HEK293T (cell line): ENCODE measurements around the gene CGNL1.

Experiments
- ARNT ChIP-seq: fragments of 450-650 bp; IDR thresholded peaks from 2 replicates; pipeline ENCODE4 v1.6.1; 2017; ENCODE audit warnings: mild to moderate bottlenecking
- BHLHE40 ChIP-seq: fragments of 450-650 bp; IDR thresholded peaks from 2 replicates; pipeline ENCODE4 v1.6.1; 2016; ENCODE audit warnings: mild to moderate bottlenecking, moderate library complexity, borderline replicate concordance
- CTBP1 ChIP-seq: fragments of 450-650 bp; IDR thresholded peaks from 2 replicates; pipeline ENCODE4 v1.6.1; 2016; ENCODE audit warnings: borderline replicate concordance
- ELF4 ChIP-seq: fragments of 450-650 bp; IDR thresholded peaks from 2 replicates; pipeline ENCODE4 v1.6.1; 2017; ENCODE audit warnings: antibody characterized with exemption
- FOXA1 ChIP-seq: fragments of 450-650 bp; IDR thresholded peaks from 2 replicates; pipeline ENCODE4 v1.6.1; 2016; ENCODE audit warnings: mild to moderate bottlenecking
- FOXM1 ChIP-seq: fragments of 450-650 bp; IDR thresholded peaks from 2 replicates; pipeline ENCODE4 v1.6.1; 2017; ENCODE audit warnings: mild to moderate bottlenecking, borderline replicate concordance
- HDGF ChIP-seq: fragments of 450-650 bp; IDR thresholded peaks from 2 replicates; pipeline ENCODE4 v1.6.1; 2017; ENCODE audit warnings: antibody characterized with exemption, borderline replicate concordance
- LEF1 ChIP-seq: fragments of 450-650 bp; IDR thresholded peaks from 2 replicates; pipeline ENCODE4 v1.6.1; 2017; ENCODE audit warnings: mild to moderate bottlenecking, borderline replicate concordance
- SP1 ChIP-seq: fragments of 450-650 bp; IDR thresholded peaks from 2 replicates; pipeline ENCODE4 v1.6.1; 2017
- SUZ12 ChIP-seq: fragments of 450-650 bp; IDR thresholded peaks from 2 replicates; pipeline ENCODE4 v1.6.1; 2016; ENCODE audit warnings: mild to moderate bottlenecking
- TARDBP ChIP-seq: fragments of 450-650 bp; IDR thresholded peaks from 2 replicates; pipeline ENCODE4 v1.6.1; 2016
- ZNF384 ChIP-seq: fragments of 450-650 bp; IDR thresholded peaks from 2 replicates; pipeline ENCODE4 v1.6.1; 2016

DNA sequence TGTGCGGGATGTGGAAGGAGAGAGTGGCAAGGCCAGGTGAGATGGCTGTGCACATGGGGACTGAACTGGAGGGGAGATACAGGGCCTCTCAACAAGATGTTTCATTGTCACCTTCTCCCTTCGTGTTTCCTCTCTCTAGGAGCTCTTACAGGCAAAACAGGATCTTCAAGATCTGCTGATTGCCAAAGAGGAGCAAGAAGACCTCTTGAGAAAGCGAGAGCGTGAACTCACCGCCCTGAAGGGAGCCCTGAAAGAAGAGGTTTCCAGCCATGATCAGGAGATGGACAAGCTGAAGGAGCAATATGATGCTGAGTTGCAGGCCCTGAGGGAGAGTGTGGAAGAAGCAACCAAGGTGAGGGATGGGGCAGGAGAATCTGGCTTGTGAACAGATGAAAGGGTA is 85.2 kb downstream of the CGNL1 start:
- TF ChIP-seq SUZ12 (no peak), LEF1 (no peak), CTBP1 (no peak), SP1 (no peak), ELF4 (no peak), FOXM1 (no peak), BHLHE40 (no peak), ARNT (no peak), FOXA1 (no peak), TARDBP (no peak), HDGF (no peak), ZNF384 (no peak)
